Ovary (tissue), 3 donors: ENCODE results near the gene PPP1CA.

Experiments
- EP300 ChIP-seq: sonication (generic); formaldehyde crosslinking; IDR thresholded peaks from one replicate; pipeline ENCODE4 v1.6.1; 2017; ENCODE audit warnings: antibody characterized with exemption
- POLR2A ChIP-seq: fragments of 450-650 bp; IDR thresholded peaks from one replicate; pipeline ENCODE4 v1.6.1; 2017; ENCODE audit warnings: antibody characterized with exemption, mild to moderate bottlenecking, moderate library complexity
- TF ChIP-seq, protein P1 (sequence below), 3 donors: fragments of 450-650 bp in 2 of 3; fragments of 200-600 bp in 1 of 3; IDR thresholded peaks; one replicate each; pipeline versions ENCODE4 v1.5.1 to v1.8.0; 2016 to 2022; ENCODE audit warnings: antibody characterized with exemption in 3 of 3, mild to moderate bottlenecking in 1 of 3
- donor health status: DM: no; HTN: no; CAD: no.

DNA sequence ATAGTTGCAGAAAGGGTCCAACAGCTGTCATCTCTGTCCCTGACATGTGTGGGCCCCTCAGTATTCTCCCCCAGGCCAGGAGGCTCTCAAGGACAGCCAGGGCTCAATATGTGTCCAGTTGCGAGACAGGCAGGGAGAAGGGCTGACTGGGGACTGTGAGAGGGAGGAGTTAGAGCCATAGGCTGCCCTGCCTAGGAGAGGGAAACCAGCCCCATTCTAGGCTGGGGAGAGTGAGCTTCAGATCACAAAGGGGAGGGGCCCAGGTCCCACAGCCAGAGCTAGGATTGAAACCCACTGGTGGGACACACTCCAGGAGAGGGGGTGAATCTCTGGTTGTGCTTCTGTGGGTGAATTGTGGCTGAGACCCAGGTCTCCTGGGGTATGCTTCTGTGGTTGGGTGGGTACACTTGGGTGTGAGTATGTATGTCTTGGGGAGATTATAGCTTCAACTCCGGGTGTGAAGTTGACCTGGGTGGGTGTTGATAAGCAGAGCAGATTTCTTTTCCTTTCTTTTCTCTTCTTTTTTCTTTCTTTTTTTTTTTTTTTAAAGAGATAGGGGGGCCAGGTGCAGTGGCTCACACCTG lies 11.7 kb upstream of the PPP1CA start:
- TF ChIP-seq POLR2A (no peak), EP300 (no peak)
- TF ChIP-seq, protein P1, sequence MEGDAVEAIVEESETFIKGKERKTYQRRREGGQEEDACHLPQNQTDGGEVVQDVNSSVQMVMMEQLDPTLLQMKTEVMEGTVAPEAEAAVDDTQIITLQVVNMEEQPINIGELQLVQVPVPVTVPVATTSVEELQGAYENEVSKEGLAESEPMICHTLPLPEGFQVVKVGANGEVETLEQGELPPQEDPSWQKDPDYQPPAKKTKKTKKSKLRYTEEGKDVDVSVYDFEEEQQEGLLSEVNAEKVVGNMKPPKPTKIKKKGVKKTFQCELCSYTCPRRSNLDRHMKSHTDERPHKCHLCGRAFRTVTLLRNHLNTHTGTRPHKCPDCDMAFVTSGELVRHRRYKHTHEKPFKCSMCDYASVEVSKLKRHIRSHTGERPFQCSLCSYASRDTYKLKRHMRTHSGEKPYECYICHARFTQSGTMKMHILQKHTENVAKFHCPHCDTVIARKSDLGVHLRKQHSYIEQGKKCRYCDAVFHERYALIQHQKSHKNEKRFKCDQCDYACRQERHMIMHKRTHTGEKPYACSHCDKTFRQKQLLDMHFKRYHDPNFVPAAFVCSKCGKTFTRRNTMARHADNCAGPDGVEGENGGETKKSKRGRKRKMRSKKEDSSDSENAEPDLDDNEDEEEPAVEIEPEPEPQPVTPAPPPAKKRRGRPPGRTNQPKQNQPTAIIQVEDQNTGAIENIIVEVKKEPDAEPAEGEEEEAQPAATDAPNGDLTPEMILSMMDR (IDR thresholded peaks at IDR 0.05): no peak
